NCI-H526 treated with DMSO at 0.1 percent for 48 hours (cell line): ENCODE measurements around the gene FBXO4.
"Not testable (repeated sequence)": the region's sequence is repeated elsewhere in the genome, so short reads cannot be mapped to it uniquely, and the experiment has no call there.

Source experiments
- DNase-seq: peaks from one replicate; lab custom pipeline; 2025; lab: John Stamatoyannopoulos, UW

Gene FBXO4

DNA sequence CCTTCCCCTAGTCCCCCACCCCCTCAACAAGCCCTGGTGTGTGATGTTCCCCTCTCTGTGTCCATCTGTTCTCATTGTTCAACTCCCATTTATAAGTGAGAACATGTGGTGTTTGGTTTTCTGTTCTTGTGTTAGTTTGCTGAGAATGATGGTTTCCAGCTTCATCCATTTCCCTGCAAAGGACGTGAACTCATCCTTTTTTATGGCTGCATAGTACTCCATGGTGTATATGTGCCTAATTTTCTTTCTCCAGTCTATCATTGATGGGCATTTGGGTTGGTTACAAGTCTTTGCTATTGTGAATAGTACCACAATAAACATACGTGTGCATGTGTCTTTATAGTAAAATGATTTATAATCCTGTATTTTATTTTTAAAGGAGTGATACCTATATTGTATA, 57.8 kb downstream of the FBXO4 start:
- not testable (repeated sequence) for DNase-seq

DNA sequence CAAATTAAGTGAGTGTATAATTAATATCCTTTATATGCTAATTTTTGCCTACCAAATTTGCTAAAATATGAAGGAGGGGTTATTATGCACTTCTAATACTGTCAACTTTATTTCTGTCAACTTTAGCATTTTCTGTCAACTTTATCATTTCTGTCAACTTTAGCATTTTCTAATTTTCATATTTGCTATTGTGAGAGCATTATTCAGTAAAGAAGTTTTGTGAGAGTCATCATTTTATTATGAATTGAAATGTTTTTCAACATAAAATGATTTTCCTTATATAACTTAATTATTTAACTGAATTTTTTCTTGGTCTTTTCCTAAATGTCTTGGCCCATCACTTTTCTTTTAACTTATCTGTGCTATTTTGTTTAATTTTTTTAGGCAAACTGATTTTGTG, 58.2 kb downstream of the FBXO4 start:
- no peak for DNase-seq

GRCh38 chr5:41985945-41986695, 61.0 kb downstream of the FBXO4 start:
- DNase-seq: no peak
